ENCODE data around the gene RTF2. TPM values are rescaled to one million over a fixed set of nuclear protein-coding genes. Genes with fewer than 3 reads are reported as not detected.
"Not testable (repeated sequence)": the region's sequence is repeated elsewhere in the genome, so short reads cannot be mapped to it uniquely, and the experiment has no call there.

Gene RTF2
- total and polyA plus RNA-seq, 8 donors, result 68.2 to 133 (median 127) TPM

DNA sequence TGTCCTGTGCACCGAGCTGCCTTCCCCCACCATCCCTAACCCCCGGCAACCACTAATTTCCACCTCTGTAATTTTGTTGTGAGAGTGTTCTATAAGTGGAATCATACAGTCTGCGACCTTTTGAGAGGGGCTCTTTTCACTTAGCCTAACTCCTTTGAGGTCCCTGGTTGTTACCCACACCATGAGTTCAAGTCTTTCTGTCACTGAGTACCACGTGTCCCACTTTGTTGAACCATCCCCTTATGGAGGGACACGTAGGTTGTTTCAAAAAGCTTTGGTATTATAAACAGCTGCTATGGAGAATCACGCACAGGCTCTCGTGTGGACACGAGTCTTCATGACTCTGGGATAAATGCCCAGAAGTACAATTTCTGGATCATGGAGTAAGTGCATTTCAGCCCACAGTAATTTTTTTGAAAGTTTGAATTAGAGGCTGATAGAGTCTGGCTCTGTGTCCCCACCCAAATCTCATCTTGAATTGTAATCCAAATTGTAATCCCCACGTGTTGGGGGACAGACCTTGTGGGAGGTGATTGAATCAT is 74.1 kb downstream of the RTF2 start:
- DNase-seq (no peak), ATAC-seq (no peak)
- H3K9me3 ChIP-seq, result no peaks in the 10 kb centered on the region
- no peaks in the 10 kb centered on the region for H3K36me3 ChIP-seq
- H3K4me1 ChIP-seq, result no peaks in the 10 kb centered on the region
- no peak overlapping the region for H3K4me3 ChIP-seq
- H3K27ac ChIP-seq, result no peak overlapping the region
- TF ChIP-seq, protein P1, sequence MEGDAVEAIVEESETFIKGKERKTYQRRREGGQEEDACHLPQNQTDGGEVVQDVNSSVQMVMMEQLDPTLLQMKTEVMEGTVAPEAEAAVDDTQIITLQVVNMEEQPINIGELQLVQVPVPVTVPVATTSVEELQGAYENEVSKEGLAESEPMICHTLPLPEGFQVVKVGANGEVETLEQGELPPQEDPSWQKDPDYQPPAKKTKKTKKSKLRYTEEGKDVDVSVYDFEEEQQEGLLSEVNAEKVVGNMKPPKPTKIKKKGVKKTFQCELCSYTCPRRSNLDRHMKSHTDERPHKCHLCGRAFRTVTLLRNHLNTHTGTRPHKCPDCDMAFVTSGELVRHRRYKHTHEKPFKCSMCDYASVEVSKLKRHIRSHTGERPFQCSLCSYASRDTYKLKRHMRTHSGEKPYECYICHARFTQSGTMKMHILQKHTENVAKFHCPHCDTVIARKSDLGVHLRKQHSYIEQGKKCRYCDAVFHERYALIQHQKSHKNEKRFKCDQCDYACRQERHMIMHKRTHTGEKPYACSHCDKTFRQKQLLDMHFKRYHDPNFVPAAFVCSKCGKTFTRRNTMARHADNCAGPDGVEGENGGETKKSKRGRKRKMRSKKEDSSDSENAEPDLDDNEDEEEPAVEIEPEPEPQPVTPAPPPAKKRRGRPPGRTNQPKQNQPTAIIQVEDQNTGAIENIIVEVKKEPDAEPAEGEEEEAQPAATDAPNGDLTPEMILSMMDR (IDR thresholded peaks at IDR 0.05), result no peak
- no peaks in the 10 kb centered on the region for H3K27me3 ChIP-seq
- intact Hi-C loops (cut with DNase I), result no loop called here

DNA sequence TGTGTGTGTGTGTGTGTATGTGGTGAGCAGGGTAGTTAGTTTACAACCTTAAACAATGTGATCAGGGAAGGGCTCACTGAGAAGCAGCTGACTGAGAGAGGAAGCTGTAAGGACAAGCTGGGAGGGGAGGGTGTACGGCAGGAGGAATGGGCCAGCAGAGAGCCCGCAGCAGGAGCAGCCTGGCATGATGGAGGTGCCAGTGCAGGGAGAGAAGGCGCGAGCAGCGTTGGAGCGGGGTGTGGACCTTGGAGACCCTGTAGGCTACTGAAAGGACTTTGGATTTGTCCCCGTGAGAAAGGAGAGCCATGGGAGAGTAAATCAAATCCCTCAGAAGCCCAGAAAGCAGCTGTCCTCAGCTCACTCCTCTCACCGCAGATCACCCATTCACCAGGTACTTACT is 83.1 kb downstream of the RTF2 start:
- Histone ChIP-seq H3K27me3 (no peaks in the 10 kb centered on the region), H3K36me3 (no peaks in the 10 kb centered on the region), H3K9me3 (no peaks in the 10 kb centered on the region), H3K27ac (no peak overlapping the region), H3K4me1 (peaks cover 5 to 10% of the 10 kb centered on the region in 2 donors), H3K4me3 (no peak overlapping the region)
- TF ChIP-seq, protein P1 (IDR thresholded peaks at IDR 0.05), result no peak
- ATAC-seq, result no peak
- DNase-seq, result no peak
- intact Hi-C loops (cut with DNase I), result loop anchor here in 1 of 2 donors (5.0 kb wide), 1 partner anchor 446 kb away; no protein-coding TSS in a partner anchor

DNA sequence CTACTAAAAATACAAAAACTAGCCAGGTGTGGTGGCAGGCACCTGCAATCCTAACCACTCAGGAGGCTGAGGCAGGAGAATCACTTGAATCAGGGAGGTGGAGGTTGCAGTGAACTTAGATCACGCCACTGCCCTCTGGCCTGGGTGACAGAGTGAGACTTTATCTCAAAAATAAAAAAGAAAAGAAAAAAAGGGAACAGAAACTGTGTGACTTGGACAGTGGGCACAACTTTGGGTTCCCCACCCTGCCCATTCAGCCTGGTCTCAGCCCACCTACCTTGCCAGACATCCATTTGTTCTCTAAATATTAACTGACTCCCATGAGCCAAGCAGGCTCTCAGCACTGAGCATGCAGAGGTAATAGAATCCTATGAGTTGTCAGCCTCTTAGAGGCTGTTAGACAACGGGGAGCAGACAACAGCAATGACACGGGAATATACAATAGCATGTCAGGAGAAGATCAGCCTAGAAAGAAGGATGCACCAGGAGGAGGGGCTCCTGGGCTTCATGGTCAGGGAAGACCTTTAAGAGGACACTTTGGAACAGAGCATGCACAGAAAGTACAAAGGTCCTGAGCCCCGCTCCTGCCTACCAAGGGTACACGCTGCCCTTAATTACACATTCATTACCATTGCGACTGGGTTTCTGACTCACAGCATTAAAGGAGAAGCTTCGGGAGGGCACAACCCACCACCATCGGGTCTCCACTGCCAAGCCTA is 84.6 kb downstream of the RTF2 start:
- TF ChIP-seq, protein P1 (IDR thresholded peaks at IDR 0.05), result no peak
- no peak for ATAC-seq
- no peak for DNase-seq
- H3K27me3 ChIP-seq, result no peaks in the 10 kb centered on the region
- no peak overlapping the region for H3K27ac ChIP-seq
- no peak overlapping the region for H3K4me3 ChIP-seq
- no peaks in the 10 kb centered on the region for H3K9me3 ChIP-seq
- H3K36me3 ChIP-seq, result no peaks in the 10 kb centered on the region
- intact Hi-C loops (cut with DNase I), result loop anchor here in 1 of 2 donors (5.0 kb wide), 1 partner anchor 444 kb away; no protein-coding TSS in a partner anchor
- H3K4me1 ChIP-seq, result peaks cover 5 to 10% of the 10 kb centered on the region in 2 donors

DNA sequence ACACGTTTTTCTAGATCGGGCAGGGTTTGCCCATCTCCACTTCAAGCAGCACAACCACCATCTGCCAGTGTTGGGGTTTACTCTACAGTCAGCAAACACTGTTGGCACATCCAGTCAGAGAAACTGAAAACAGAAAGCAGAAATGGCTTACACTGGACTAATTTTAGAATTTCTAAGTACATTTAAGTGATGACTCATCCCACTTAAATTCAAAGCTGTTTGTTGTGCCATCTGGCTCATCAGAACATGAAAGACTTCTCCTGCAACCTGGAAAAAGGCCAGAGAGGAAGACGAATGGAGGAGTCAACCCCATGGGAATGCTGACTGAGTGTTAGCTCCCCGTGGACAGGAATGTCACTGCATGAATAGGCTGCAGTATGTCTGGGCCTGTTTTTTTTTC is 86.4 kb downstream of the RTF2 start:
- Histone ChIP-seq H3K9me3 (no peaks in the 10 kb centered on the region), H3K27me3 (no peaks in the 10 kb centered on the region), H3K27ac (peak overlapping the region in 1 of 2 donors; percentile 44), H3K36me3 (no peaks in the 10 kb centered on the region), H3K4me1 (peaks cover 5 to 10% of the 10 kb centered on the region in 2 donors), H3K4me3 (no peak overlapping the region)
- TF ChIP-seq, protein P1 (IDR thresholded peaks at IDR 0.05), result peak; percentile 9 to 33
- intact Hi-C loops (cut with DNase I), result loop anchor here in 1 of 2 donors (5.0 kb wide), 1 partner anchor 442 kb away; no protein-coding TSS in a partner anchor
- DNase-seq (peak in 2 of 4 donors; percentile 25 to 56), ATAC-seq (peak; percentile 90)

DNA sequence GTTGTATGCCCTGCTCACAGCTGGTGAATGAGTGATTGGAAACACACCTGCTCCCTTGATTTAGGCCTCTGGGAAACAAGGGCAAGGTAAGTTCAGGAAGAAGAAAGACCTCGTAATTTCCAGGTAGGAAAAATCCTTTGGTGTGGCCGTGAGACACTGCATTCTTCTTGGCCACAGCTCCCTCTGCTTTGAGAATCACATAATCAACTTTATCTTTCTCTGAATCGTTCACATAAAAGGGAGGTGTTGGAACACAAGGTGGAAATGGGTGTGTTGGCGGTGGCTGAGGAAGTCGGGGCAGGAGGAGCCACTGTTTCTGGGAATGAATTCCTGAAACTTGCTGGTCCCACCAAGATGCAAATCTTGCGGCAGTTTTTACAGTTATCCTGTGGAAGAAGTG is 90.5 kb downstream of the RTF2 start:
- TF ChIP-seq, protein P1 (IDR thresholded peaks at IDR 0.05), result no peak
- H3K36me3 ChIP-seq, result no peaks in the 10 kb centered on the region
- intact Hi-C loops (cut with DNase I), result no loop called here

DNA sequence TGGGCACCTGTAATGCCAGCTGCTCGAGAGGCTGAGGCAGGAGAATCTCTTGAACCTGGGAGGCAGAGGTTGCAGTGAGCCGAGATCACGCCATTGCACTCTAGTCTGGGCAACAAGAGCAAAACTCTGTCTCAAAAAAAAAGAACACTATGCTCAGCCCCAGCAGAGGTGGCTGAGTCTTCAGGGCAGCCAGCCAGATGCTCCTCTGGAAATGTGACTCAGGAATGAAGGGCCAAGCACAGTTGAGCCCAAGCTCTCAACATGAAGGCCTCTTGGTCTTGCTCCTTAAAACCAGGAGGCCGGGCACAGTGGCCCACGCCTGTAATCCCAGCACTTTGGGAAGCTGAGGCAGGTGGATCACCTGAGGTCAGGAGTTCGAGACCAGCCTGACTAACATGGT is 96.1 kb downstream of the RTF2 start:
- DNase-seq; H3K27ac ChIP-seq; H3K27me3 ChIP-seq; ATAC-seq; H3K36me3 ChIP-seq; H3K9me3 ChIP-seq; H3K4me3 ChIP-seq; H3K4me1 ChIP-seq; intact Hi-C loops (cut with DNase I): not testable (repeated sequence)

More for the DNA sequence above, 90.5 kb downstream of the RTF2 start:
- Histone ChIP-seq H3K9me3 (no peaks in the 10 kb centered on the region), H3K27me3 (peaks cover 0 to 5% of the 10 kb centered on the region in 2 donors), H3K27ac (no peak overlapping the region), H3K4me1 (peaks cover 5 to 9% of the 10 kb centered on the region in 2 donors), H3K4me3 (no peak overlapping the region)
- ATAC-seq (no peak), DNase-seq (no peak)
